Prostate gland (tissue), 2 donors: ENCODE data around the gene GABRA5.

ENCODE experiments used
- CTCF ChIP-seq, 4 experiments: fragments of 200-600 bp in 2 of 4; fragments of 450-650 bp in 2 of 4; sonication (generic) in 2 of 4; IDR thresholded peaks; 1 replicate in 3 of 4; 2 replicates in 1 of 4; pipeline ENCODE4 v1.5.1; 2016 to 2019; ENCODE audit warnings: antibody characterized with exemption in 4 of 4, mild to moderate bottlenecking in 2 of 4, moderate library complexity in 2 of 4
- POLR2A ChIP-seq: fragments of 450-650 bp; IDR thresholded peaks from one replicate; pipeline ENCODE4 v1.6.1; 2016; ENCODE audit warnings: antibody characterized with exemption, mild to moderate bottlenecking

DNA sequence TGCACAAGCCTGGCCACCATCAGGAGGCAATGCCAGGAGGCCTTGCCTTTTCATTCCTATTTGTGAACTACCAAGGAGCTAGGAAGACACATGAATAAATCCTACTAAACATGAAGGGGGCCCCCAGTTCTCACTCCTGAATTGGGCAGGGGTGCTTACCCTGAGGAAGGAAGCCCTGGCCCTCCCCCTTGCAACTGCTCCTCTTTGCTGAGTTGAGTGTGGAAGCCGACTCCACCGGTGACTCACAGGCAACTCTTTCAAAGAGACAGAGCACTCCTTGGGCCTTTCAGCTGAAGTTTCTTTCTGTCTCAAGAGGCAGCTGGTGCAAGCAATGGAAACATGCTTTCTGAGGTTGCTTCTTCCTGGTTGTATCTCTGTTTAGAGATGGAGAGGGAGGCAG lies 105.8 kb downstream of the GABRA5 start:
- TF ChIP-seq POLR2A: no peak
- no peak for TF ChIP-seq CTCF (IDR thresholded peaks at IDR 0.05)
